Suprapubic skin (tissue), 4 donors: ENCODE results near the gene ZNF800. TPM values are rescaled to one million over a fixed set of nuclear protein-coding genes. Genes with fewer than 3 reads are reported as not detected.

Source experiments
- DNase-seq, 2 donors: peaks; one replicate each; pipeline ENCODE4 v3.0.0-alpha.2; 2019; ENCODE audit warnings: low spot score in 2 of 2
- H3K27ac ChIP-seq: fragments of 200-600 bp; sonication (generic); one replicate; pipeline ENCODE4 v1.5.1; 2019
- H3K27me3 ChIP-seq: fragments of 200-600 bp; sonication (generic); one replicate; pipeline ENCODE4 v1.5.1; 2019
- H3K36me3 ChIP-seq: fragments of 200-600 bp; sonication (generic); one replicate; pipeline ENCODE4 v1.5.1; 2019
- H3K4me1 ChIP-seq: fragments of 200-600 bp; sonication (generic); one replicate; pipeline ENCODE4 v1.5.1; 2019
- H3K4me3 ChIP-seq: fragments of 200-600 bp; sonication (generic); one replicate; pipeline ENCODE4 v1.5.1; 2019; ENCODE audit warnings: mild to moderate bottlenecking
- H3K9me3 ChIP-seq: fragments of 200-600 bp; sonication (generic); one replicate; pipeline ENCODE4 v1.5.1; 2019
- CTCF ChIP-seq, 2 donors: fragments of 200-600 bp in 1 of 2; fragments of 450-650 bp in 1 of 2; sonication (generic) in 1 of 2; IDR thresholded peaks; one replicate each; pipeline ENCODE4 v1.5.1; 2016 to 2019; ENCODE audit warnings: antibody characterized with exemption in 2 of 2, mild to moderate bottlenecking in 1 of 2, moderate library complexity in 1 of 2
- EP300 ChIP-seq: sonication (generic); formaldehyde crosslinking; IDR thresholded peaks from one replicate; pipeline ENCODE4 v1.6.1; 2017; ENCODE audit warnings: antibody characterized with exemption
- POLR2A ChIP-seq, 2 donors: fragments of 450-650 bp; IDR thresholded peaks; one replicate each; pipeline ENCODE4 v1.6.1; 2017; ENCODE audit warnings: antibody characterized with exemption in 2 of 2, mild to moderate bottlenecking in 2 of 2, moderate library complexity in 2 of 2
- POLR2AphosphoS5 ChIP-seq, 3 donors: sonication (generic); formaldehyde crosslinking; IDR thresholded peaks; one replicate each; pipeline ENCODE4 v1.6.1; 2017; ENCODE audit warnings: antibody characterized with exemption in 3 of 3
- WGBS: methylation state at CpG from one replicate; pipeline ENCODE4 v1.1.5; 2018; 5-methylcytosine and 5-hydroxymethylcytosine counted together
- total RNA-seq, 4 donors: library from RNA; depleted of rRNA; stranded (reverse); fragments of >200 nt; gene quantifications; one replicate each; pipeline ENCODE4 v1.1.0, GENCODE V29; 2016

ZNF800 gene
- total RNA-seq, 4 donors from 2014 or later: 41.7 to 57.3 (median 49.7) TPM

DNA sequence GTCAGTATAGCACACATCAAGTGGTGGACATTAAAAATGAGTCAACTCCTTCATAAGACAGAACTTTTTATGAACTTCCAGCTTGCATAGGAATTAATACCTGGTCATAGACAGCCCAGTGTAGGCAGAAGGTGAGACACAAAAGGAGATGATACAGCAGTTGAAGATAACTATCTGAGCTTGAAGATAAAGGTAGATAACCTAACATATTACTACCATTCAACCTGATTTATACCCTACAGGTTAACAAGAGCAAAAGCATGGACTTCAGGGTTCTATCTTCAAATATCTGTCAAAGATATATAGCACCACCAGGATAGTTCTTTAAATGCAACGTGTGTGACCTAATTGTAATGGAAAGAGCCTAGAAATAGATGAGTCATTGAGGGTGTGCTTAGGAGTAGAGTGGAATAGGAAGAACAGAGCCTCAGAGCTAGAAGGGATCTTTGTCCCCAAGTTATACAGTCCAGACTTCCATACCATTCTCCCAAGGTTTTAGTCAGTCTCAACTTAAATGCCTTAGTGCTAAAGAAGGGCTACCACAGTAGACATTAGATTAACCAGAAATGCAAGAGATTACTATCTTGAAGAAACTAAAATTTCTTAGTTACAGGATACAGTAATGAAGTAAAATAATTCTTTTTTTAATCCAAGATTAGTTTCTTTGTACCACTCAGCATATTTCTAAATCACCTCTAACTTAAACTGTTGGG is 9.2 kb downstream of the ZNF800 start:
- WGBS: 41% methylated on average over 1 of the region's 1 CpG
- Histone ChIP-seq H3K4me1 (peaks cover 14% of the 10 kb centered on the region), H3K27me3 (no peaks in the 10 kb centered on the region), H3K36me3 (peaks cover 9% of the 10 kb centered on the region), H3K4me3 (no peak overlapping the region), H3K27ac (no peak overlapping the region), H3K9me3 (no peaks in the 10 kb centered on the region)
- TF ChIP-seq CTCF (IDR thresholded peaks at IDR 0.05): no peak
- no peak for TF ChIP-seq POLR2AphosphoS5 (IDR thresholded peaks at IDR 0.05)
- TF ChIP-seq EP300: no peak
- TF ChIP-seq POLR2A (IDR thresholded peaks at IDR 0.05): no peak
- no peak for DNase-seq

DNA sequence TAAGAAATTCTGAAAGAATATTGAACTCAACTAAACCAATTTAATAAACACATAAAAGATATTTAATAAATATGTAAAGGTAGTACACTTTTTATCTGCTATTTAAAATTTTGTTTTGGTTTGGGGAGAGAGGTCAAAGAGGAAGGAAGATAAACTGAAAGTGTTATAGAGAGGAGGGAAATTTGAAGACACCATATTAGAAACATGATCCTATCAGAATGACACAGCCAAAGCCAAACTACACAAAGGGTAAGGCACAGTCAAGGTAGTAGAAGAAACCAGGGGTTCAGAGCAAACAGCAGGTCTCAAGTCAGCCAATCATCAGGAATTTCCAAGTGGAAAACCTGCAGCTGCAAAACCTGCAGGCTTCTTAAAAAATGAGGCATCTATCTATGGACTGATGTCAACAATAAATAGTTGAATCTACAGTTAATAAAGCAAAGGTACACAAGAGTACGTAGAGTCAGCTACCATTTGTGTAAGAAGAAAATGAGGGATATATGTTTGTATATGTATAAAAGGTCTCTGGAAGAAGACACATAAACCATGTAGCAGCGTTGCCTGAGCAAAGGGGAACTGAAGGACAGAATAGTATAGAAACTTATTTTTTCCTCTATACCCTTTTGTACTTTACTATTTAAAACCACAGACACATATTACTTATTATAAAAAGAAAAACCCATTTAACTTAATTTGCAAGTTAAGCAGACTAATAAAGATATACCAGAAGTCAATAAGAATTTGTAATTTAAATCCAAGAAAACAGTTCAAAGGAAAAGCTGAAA is 10.0 kb downstream of the ZNF800 start:
- WGBS: 70% methylated on average over 2 of the region's 2 CpGs
- no peak for TF ChIP-seq POLR2AphosphoS5 (IDR thresholded peaks at IDR 0.05)
- no peak for TF ChIP-seq EP300
- TF ChIP-seq CTCF (IDR thresholded peaks at IDR 0.05): no peak
- no peak for TF ChIP-seq POLR2A (IDR thresholded peaks at IDR 0.05)
- no peak for DNase-seq
- Histone ChIP-seq H3K27me3 (no peaks in the 10 kb centered on the region), H3K4me3 (no peak overlapping the region), H3K9me3 (no peaks in the 10 kb centered on the region), H3K36me3 (peaks cover 10% of the 10 kb centered on the region), H3K27ac (no peak overlapping the region), H3K4me1 (peaks cover 13% of the 10 kb centered on the region)

DNA sequence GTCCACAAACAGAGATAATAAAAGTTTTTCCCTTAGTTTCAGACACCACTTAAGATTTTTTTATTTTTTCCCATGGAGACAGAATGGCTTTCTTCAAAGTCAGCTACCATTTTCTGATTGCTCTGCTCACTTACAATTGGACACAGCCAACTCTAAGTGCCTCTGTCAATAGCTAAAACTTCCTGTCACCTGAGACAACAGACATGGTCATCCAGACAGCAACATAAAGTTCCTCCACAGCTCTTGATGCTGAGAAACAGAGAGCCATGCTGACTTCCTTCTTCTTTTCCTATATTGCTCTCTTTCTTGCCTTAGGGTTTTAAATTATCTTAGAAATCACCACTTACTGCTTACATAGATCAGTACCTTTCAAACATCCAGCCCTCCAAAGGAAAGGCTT is 12.0 kb downstream of the ZNF800 start:
- Histone ChIP-seq H3K27me3 (no peaks in the 10 kb centered on the region), H3K27ac (no peak overlapping the region), H3K9me3 (no peaks in the 10 kb centered on the region), H3K4me3 (no peak overlapping the region), H3K4me1 (peaks cover 8% of the 10 kb centered on the region), H3K36me3 (peaks cover 13% of the 10 kb centered on the region)
- no peak for DNase-seq
- TF ChIP-seq POLR2AphosphoS5 (IDR thresholded peaks at IDR 0.05) (no peak), CTCF (IDR thresholded peaks at IDR 0.05) (no peak), POLR2A (IDR thresholded peaks at IDR 0.05) (no peak), EP300 (no peak)

DNA sequence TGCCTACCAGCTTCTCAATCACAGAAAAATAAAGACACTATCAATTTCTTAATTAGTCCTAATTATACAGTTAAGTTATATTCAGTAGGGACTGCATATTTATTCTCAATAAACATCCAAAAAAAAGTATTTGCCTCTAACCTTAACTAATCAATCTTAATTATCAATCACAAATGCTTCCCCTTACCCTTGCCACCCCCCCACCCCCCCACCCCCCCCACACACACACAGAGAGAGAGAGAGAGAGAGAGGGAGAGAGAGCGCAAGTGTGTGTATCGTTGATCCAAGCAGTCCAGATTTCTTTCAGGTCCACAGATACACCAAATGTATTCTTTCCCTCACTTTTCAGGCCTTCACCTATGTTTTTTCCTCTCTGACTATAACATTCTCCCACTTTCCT is 12.9 kb downstream of the ZNF800 start:
- WGBS: 94% methylated on average over 2 of the region's 2 CpGs
- H3K9me3 ChIP-seq: no peaks in the 10 kb centered on the region
- DNase-seq: no peak
- H3K27ac ChIP-seq: no peak overlapping the region
- H3K4me1 ChIP-seq: peaks cover 8% of the 10 kb centered on the region
- peaks cover 15% of the 10 kb centered on the region for H3K36me3 ChIP-seq
- H3K27me3 ChIP-seq: no peaks in the 10 kb centered on the region
- H3K4me3 ChIP-seq: no peak overlapping the region
- TF ChIP-seq CTCF (IDR thresholded peaks at IDR 0.05) (no peak), EP300 (no peak), POLR2AphosphoS5 (IDR thresholded peaks at IDR 0.05) (no peak), POLR2A (IDR thresholded peaks at IDR 0.05) (no peak)

- Histone ChIP-seq H3K27ac (no peak overlapping the region), H3K36me3 (peaks cover 26% of the 10 kb centered on the region), H3K27me3 (no peaks in the 10 kb centered on the region), H3K4me3 (no peak overlapping the region), H3K9me3 (no peaks in the 10 kb centered on the region), H3K4me1 (peaks cover 8% of the 10 kb centered on the region)
- 73% methylated on average over 1 of the region's 1 CpG for WGBS
- DNase-seq: no peak
- no peak for TF ChIP-seq EP300
- no peak for TF ChIP-seq CTCF (IDR thresholded peaks at IDR 0.05)
- TF ChIP-seq POLR2A (IDR thresholded peaks at IDR 0.05): no peak
- TF ChIP-seq POLR2AphosphoS5 (IDR thresholded peaks at IDR 0.05): no peak
Measured at GRCh38 chr7:127378537-127378936, 14.0 kb downstream of the ZNF800 start.
